Measurements from ENCODE around the gene SQSTM1. TPM values are rescaled to one million over a fixed set of nuclear protein-coding genes. Genes with fewer than 3 reads are reported as not detected.
A peak's percentile ranks its signal among the peaks of the same experiment; 100 is the strongest.

The SQSTM1 gene
- total RNA-seq, 1 experiment from 2014 or later: 2,527 TPM

- DNase-seq (ENCODE audit: low spot score): no peak
These were observed 52.3 kb downstream of the SQSTM1 start for GRCh38 chr5:179872828-179873575.

GRCh38 chr5:179873588-179874110 is 52.9 kb downstream of the SQSTM1 start:
- no peak for DNase-seq (ENCODE audit: low spot score)

- no peak for DNase-seq (ENCODE audit: low spot score)
These were observed 53.4 kb downstream of the SQSTM1 start for GRCh38 chr5:179874136-179874535.

- no peak for DNase-seq (ENCODE audit: low spot score)
These were observed 54.0 kb downstream of the SQSTM1 start for GRCh38 chr5:179874536-179875292.

GRCh38 chr5:179875741-179876609 is 55.3 kb downstream of the SQSTM1 start:
- no peak for DNase-seq (ENCODE audit: low spot score)

GRCh38 chr5:179876610-179876952 is 55.9 kb downstream of the SQSTM1 start:
- DNase-seq (ENCODE audit: low spot score): no peak

- peak; percentile 58 for DNase-seq (ENCODE audit: low spot score)
These were observed 57.7 kb downstream of the SQSTM1 start for GRCh38 chr5:179878222-179879002.

GRCh38 chr5:179879003-179879689 is 58.4 kb downstream of the SQSTM1 start:
- no peak for DNase-seq (ENCODE audit: low spot score)

- no peak for DNase-seq (ENCODE audit: low spot score)
These were observed 58.9 kb downstream of the SQSTM1 start for GRCh38 chr5:179879690-179880010.

- no peak for DNase-seq (ENCODE audit: low spot score)
These were observed 59.5 kb downstream of the SQSTM1 start for GRCh38 chr5:179880066-179880650.

- no peak for DNase-seq (ENCODE audit: low spot score)
These were observed 60.3 kb downstream of the SQSTM1 start for GRCh38 chr5:179880848-179881590.

GRCh38 chr5:179882338-179882737 is 61.6 kb downstream of the SQSTM1 start:
- no peak for DNase-seq (ENCODE audit: low spot score)

- no peak for DNase-seq (ENCODE audit: low spot score)
These were observed 62.5 kb downstream of the SQSTM1 start for GRCh38 chr5:179883163-179883562.

- DNase-seq (ENCODE audit: low spot score): no peak
These were observed 64.9 kb downstream of the SQSTM1 start for GRCh38 chr5:179885491-179886090.

GRCh38 chr5:179886190-179886911 is 65.6 kb downstream of the SQSTM1 start:
- no peak for DNase-seq (ENCODE audit: low spot score)

GRCh38 chr5:179887095-179887494 is 66.4 kb downstream of the SQSTM1 start:
- no peak for DNase-seq (ENCODE audit: low spot score)
